Measurements from ENCODE around the gene MS4A7. TPM values are rescaled to one million over a fixed set of nuclear protein-coding genes. Genes with fewer than 3 reads are reported as not detected.

The MS4A7 gene
- total RNA-seq: not detected in 2 replicates

GRCh38 chr11:60378354-60378753 is at the start of gene MS4A7:
MS4A7 (plus strand) TSS chr11:60378532; CDS start chr11:60383142, 4,610 bp downstream.

DNA sequence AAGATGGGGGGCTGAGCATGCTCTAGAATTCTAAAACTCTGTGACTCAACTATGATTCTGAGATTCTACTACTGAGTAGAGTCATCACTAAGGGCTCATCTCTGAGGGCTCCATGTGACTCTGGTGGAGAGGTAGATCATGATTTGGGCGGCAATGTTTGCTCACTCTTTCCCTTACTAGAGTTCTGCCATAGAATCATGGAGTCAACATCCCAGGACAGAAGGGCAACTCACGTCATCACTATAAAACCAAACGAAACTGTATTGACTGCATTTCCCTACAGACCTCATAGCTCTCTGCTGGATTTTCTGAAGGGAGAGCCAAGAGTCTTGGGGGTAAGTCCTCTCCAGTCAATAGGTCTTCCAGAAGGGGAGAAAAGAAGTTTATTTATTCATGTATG is 18.1 kb downstream of the MS4A7 start, which contains the start of gene MS4A14:
TSS of gene MS4A14 (plus strand) at position 78 of the 400 bp plus-strand sequence. CDS start at position 198, 120 bp downstream.

DNA sequence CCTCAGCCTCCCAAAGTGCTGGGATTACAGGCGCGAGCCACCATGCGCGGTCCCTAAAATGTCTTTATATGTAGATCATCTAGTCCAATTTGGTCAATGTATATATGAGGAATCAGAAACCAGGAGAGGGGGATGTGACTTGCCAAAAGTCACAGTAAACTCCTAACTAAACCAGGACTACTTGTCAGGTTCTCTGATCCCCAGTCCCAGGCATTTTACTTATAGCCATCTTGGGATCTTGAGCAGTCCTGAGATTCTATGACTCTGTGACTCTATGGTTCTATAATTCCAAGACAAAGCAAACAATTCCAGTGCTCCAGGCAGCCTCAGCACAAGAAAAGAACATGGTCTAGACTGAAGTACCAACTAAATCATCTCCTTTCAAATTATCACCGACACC is 50.9 kb downstream of the MS4A7 start, which contains the start of gene MS4A5:
TSS of gene MS4A5 (plus strand) at position 301 of the 400 bp plus-strand sequence. CDS start 103 bp downstream, outside the sequence.

Other genes starting within 250 kb of the MS4A7 start
- gene MS4A6A, start 195.4 kb upstream of the MS4A7 start, total RNA-seq: not detected in 2 replicates
- not detected in 2 replicates for gene MS4A4E, start 135.4 kb upstream of the MS4A7 start, total RNA-seq
- not detected in 2 replicates for gene MS4A4A, start 97.9 kb upstream of the MS4A7 start, total RNA-seq
- not detected in 2 replicates for gene MS4A6E, start 51.3 kb upstream of the MS4A7 start, total RNA-seq
- not detected in 2 replicates for gene MS4A14, start 17.9 kb downstream of the MS4A7 start, total RNA-seq
- not detected in 2 replicates for gene MS4A5, start 51.0 kb downstream of the MS4A7 start, total RNA-seq
- not detected in 2 replicates for gene MS4A1, start 77.3 kb downstream of the MS4A7 start, total RNA-seq
- not detected in 2 replicates for gene MS4A12, start 114.2 kb downstream of the MS4A7 start, total RNA-seq
- not detected in 2 replicates for gene MS4A13, start 136.9 kb downstream of the MS4A7 start, total RNA-seq

All from bronchus fibroblast of lung (primary cell).